Ascending aorta (tissue), 2 donors: ENCODE data around the gene ZBED2. TPM values are rescaled to one million over a fixed set of nuclear protein-coding genes. Genes with fewer than 3 reads are reported as not detected.

Source experiments
- DNase-seq, 2 donors: peaks; one replicate each; pipeline ENCODE4 v3.0.0-alpha.2; 2019; ENCODE audit warnings: low spot score in 2 of 2
- H3K27ac ChIP-seq, 2 donors: fragments of 200-600 bp; sonication (generic); one replicate each; pipeline ENCODE4 v1.5.1; 2016 to 2017; ENCODE audit warnings: mild to moderate bottlenecking in 1 of 2
- H3K27me3 ChIP-seq: fragments of 200-600 bp; sonication (generic); one replicate; pipeline ENCODE4 v1.5.1; 2017
- H3K36me3 ChIP-seq, 2 donors: fragments of 200-600 bp; sonication (generic); one replicate each; pipeline ENCODE4 v1.5.1; 2016
- H3K4me1 ChIP-seq, 2 donors: fragments of 200-600 bp; sonication (generic); one replicate each; pipeline ENCODE4 v1.5.1; 2016 to 2017; ENCODE audit warnings: mild to moderate bottlenecking in 1 of 2
- H3K4me3 ChIP-seq, 2 donors: fragments of 200-600 bp; sonication (generic); one replicate each; pipeline ENCODE4 v1.5.1; 2016 to 2017; ENCODE audit warnings: mild to moderate bottlenecking in 1 of 2
- H3K9me3 ChIP-seq, 2 donors: fragments of 200-600 bp; sonication (generic); one replicate each; pipeline ENCODE4 v1.5.1; 2016
- intact Hi-C: fragments of 100-400 bp; cut with DNase I; formaldehyde crosslinking; loops from one replicate; pipeline ENCODE4 v1.15.1; 2023
- total RNA-seq: library from RNA; depleted of rRNA; stranded (reverse); fragments of >200 nt; gene quantifications from one replicate; pipeline ENCODE4 v1.1.0, GENCODE V29; 2016
- TF ChIP-seq, protein P1 (sequence below), 3 experiments: fragments of 200-600 bp in 2 of 3; fragments of 450-650 bp in 1 of 3; sonication (generic) in 2 of 3; IDR thresholded peaks; one replicate each; pipeline ENCODE4 v1.5.1; 2016 to 2019; ENCODE audit warnings: antibody characterized with exemption in 3 of 3, mild to moderate bottlenecking in 1 of 3, moderate library complexity in 1 of 3

ZBED2 gene
- total RNA-seq, 1 donor from 2014 or later: 1.4 TPM

DNA sequence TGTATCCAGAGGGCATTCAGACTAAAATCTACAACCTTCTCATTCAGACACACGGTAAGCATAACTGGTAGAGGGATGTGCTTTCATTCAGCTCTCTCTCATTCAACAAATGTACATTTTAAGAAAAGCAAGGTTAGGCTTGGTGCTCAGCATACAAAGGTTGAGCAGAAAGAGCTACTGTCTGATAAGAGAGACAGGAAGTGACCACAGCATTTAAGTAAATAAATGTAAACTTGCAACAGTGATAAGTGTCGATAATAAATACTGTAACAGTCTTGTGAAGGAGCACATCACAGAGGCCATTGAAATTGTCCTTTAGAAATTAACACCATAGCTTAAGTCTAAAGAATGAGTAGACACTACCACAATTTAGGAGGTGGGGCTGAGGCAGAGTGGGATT lies 49.8 kb downstream of the ZBED2 start:
- H3K4me3 ChIP-seq: no peak overlapping the region
- no peak for DNase-seq
- no peaks in the 10 kb centered on the region for H3K36me3 ChIP-seq
- intact Hi-C loops: no loop called here
- TF ChIP-seq, protein P1, sequence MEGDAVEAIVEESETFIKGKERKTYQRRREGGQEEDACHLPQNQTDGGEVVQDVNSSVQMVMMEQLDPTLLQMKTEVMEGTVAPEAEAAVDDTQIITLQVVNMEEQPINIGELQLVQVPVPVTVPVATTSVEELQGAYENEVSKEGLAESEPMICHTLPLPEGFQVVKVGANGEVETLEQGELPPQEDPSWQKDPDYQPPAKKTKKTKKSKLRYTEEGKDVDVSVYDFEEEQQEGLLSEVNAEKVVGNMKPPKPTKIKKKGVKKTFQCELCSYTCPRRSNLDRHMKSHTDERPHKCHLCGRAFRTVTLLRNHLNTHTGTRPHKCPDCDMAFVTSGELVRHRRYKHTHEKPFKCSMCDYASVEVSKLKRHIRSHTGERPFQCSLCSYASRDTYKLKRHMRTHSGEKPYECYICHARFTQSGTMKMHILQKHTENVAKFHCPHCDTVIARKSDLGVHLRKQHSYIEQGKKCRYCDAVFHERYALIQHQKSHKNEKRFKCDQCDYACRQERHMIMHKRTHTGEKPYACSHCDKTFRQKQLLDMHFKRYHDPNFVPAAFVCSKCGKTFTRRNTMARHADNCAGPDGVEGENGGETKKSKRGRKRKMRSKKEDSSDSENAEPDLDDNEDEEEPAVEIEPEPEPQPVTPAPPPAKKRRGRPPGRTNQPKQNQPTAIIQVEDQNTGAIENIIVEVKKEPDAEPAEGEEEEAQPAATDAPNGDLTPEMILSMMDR (IDR thresholded peaks at IDR 0.05): no peak
- H3K27me3 ChIP-seq: no peaks in the 10 kb centered on the region
- H3K4me1 ChIP-seq: no peaks in the 10 kb centered on the region
- no peaks in the 10 kb centered on the region for H3K9me3 ChIP-seq
- H3K27ac ChIP-seq: no peak overlapping the region

Other genes starting within 250 kb of the ZBED2 start
- 0.32 TPM for gene CD96, start 53.1 kb downstream of the ZBED2 start, total RNA-seq
- gene PLCXD2, start 79.3 kb upstream of the ZBED2 start, total RNA-seq: 1.1 TPM